B cell (primary cell): Measurements from ENCODE around the gene ARHGAP9. TPM values are rescaled to one million over a fixed set of nuclear protein-coding genes. Genes with fewer than 3 reads are reported as not detected.
A peak's percentile ranks its signal among the peaks of the same experiment; 100 is the strongest.

Experiments
- ATAC-seq: fragments of 200-7000 bp; cut with Tn5 transposase; one replicate; pipeline ENCODE4 v1.10.0; 2021; ENCODE audit warnings: low read depth, mild to moderate bottlenecking, moderate number of reproducible peaks, moderate library complexity
- CTCF ChIA-PET: fragments of 350-600 bp; sonication (Branson Sonifier 250); formaldehyde crosslinking; loops from one replicate; lab custom pipeline; 2021; ENCODE audit warnings: antibody characterized with exemption, inconsistent platforms; lab: Charles Lee
- POLR2A ChIA-PET: fragments of 350-600 bp; sonication (Branson Sonifier 250); formaldehyde crosslinking; loops from one replicate; lab custom pipeline; 2021; ENCODE audit warnings: antibody characterized with exemption; lab: Charles Lee
- DNase-seq: peaks from one replicate; pipeline ENCODE4 v3.0.0; 2013
- H2AFZ ChIP-seq: 2 replicates; pipeline ENCODE4 v1.6.1; 2012; ENCODE audit warnings: mild to moderate bottlenecking, low read depth, low read length; ENCODE audit not compliant: insufficient read depth, poor library complexity, severe bottlenecking
- H3K27ac ChIP-seq, 2 donors: 1 replicate in 1 of 2; 2 replicates in 1 of 2; pipeline ENCODE4 v1.5.1; 2012 to 2013; ENCODE audit warnings: low read length in 2 of 2, mild to moderate bottlenecking in 2 of 2, moderate library complexity in 1 of 2
- H3K27me3 ChIP-seq, 4 experiments: fragments of 200-600 bp in 1 of 4; sonication (generic) in 1 of 4; replicated peaks in 1 of 4; 1 replicate in 2 of 4; 2 replicates in 2 of 4; pipeline versions ENCODE4 v1.6.1 to v1.7.0; 2013 to 2016; ENCODE audit warnings: low read length in 3 of 4, mild to moderate bottlenecking in 2 of 4, mixed read lengths in 1 of 4, moderate library complexity in 1 of 4; ENCODE audit not compliant: insufficient read depth in 4 of 4, control insufficient read depth in 3 of 4; ENCODE audit errors: control extremely low read depth in 1 of 4
- H3K36me3 ChIP-seq, 2 experiments: replicated peaks in 1 of 2; 1 replicate in 1 of 2; 2 replicates in 1 of 2; pipeline versions ENCODE4 v1.6.1 to v1.7.1; 2013; ENCODE audit warnings: low read length in 1 of 2; ENCODE audit not compliant: insufficient read depth in 2 of 2, control insufficient read depth in 1 of 2; ENCODE audit errors: control extremely low read depth in 1 of 2, extremely low read depth in 1 of 2
- H3K4me1 ChIP-seq, 2 donors: fragments of 200-600 bp in 1 of 2; sonication (generic) in 1 of 2; 1 replicate in 1 of 2; 2 replicates in 1 of 2; pipeline versions ENCODE4 v1.5.1 to v1.6.1; 2013 to 2017; ENCODE audit warnings: low read length in 2 of 2; ENCODE audit not compliant: control insufficient read depth in 2 of 2, insufficient read depth in 2 of 2
- H3K4me2 ChIP-seq: replicated peaks from 2 replicates; pipeline ENCODE3; 2012; ENCODE audit warnings: mild to moderate bottlenecking, low read depth, low read length; ENCODE audit not compliant: poor library complexity, severe bottlenecking
- H3K4me3 ChIP-seq, 5 experiments: fragments of 200-600 bp in 1 of 5; sonication (generic) in 1 of 5; 1 replicate in 3 of 5; 2 replicates in 2 of 5; pipeline versions ENCODE4 v1.5.1 to v1.7.0; 2011 to 2016; ENCODE audit warnings: low read length in 4 of 5, mild to moderate bottlenecking in 4 of 5, low read depth in 2 of 5, control low read depth in 1 of 5, moderate library complexity in 1 of 5; ENCODE audit not compliant: insufficient read depth in 1 of 5; ENCODE audit errors: control extremely low read depth in 1 of 5, extremely low read depth in 1 of 5
- H3K79me2 ChIP-seq: fragments of 200-600 bp; sonication (generic); one replicate; pipeline ENCODE4 v1.6.0; 2016; ENCODE audit warnings: low read length; ENCODE audit not compliant: control insufficient read depth, insufficient read depth
- H3K9ac ChIP-seq: fragments of 200-600 bp; sonication (generic); 2 replicates; pipeline ENCODE4 v1.6.1; 2017; ENCODE audit warnings: mild to moderate bottlenecking, low read length, moderate library complexity
- H3K9me3 ChIP-seq, 3 donors: one replicate each; pipeline versions ENCODE4 v1.6.1 to v1.7.1; 2013; ENCODE audit warnings: low read length in 2 of 3; ENCODE audit not compliant: control insufficient read depth in 2 of 3, insufficient read depth in 1 of 3; ENCODE audit errors: control extremely low read depth in 1 of 3
- H4K20me1 ChIP-seq: 2 replicates; pipeline ENCODE4 v1.6.0; 2012; ENCODE audit warnings: mild to moderate bottlenecking, low read length; ENCODE audit not compliant: insufficient read depth, control insufficient read depth, poor library complexity, severe bottlenecking
- H3K27ac Mint-ChIP-seq: one replicate; pipeline ENCODE4 v1.8.0; 2021; ENCODE audit warnings: mixed read lengths
- H3K27me3 Mint-ChIP-seq: one replicate; pipeline ENCODE4 v1.8.0; 2021; ENCODE audit warnings: mixed read lengths
- H3K4me1 Mint-ChIP-seq: one replicate; pipeline ENCODE4 v1.8.0; 2021; ENCODE audit warnings: mixed read lengths
- H3K4me3 Mint-ChIP-seq: one replicate; pipeline ENCODE4 v1.8.0; 2021; ENCODE audit warnings: mixed read lengths
- H3K9me3 Mint-ChIP-seq: one replicate; pipeline ENCODE4 v1.8.0; 2022; ENCODE audit warnings: mixed read lengths; ENCODE audit not compliant: insufficient read depth
- EZH2 ChIP-seq: IDR thresholded peaks from 2 replicates; pipeline ENCODE4 v1.6.1; 2012; ENCODE audit warnings: borderline replicate concordance, low read depth, mild to moderate bottlenecking, moderate library complexity, low read length; ENCODE audit not compliant: insufficient read depth, poor library complexity, severe bottlenecking
- WGBS: methylation state at CpG from one replicate; pipeline ENCODE4 v1.1.5; 2013; ENCODE audit warnings: missing lambda C conversion rate; ENCODE audit not compliant: insufficient coverage; 5-methylcytosine and 5-hydroxymethylcytosine counted together
- intact Hi-C: fragments of 100-400 bp; cut with micrococcal nuclease; formaldehyde crosslinking; loops from one replicate; pipeline ENCODE4 v1.10.0; 2022
- polyA plus RNA-seq: library from polyadenylated mRNA; depleted of rRNA; stranded (reverse); fragments of >200 nt; gene quantifications from 2 replicates; pipeline ENCODE4 v1.2.3, GENCODE V29; 2012
- total RNA-seq, 2 donors: library from RNA; stranded (reverse); fragments of 120-200 nt in 1 of 2; gene quantifications; 1 replicate in 1 of 2; 2 replicates in 1 of 2; pipeline versions ENCODE4 v1.2.3 to v1.2.4, GENCODE V29; 2013 to 2022
- TF ChIP-seq, protein P1 (sequence below): fragments of 200-600 bp; IDR thresholded peaks from one replicate; pipeline ENCODE4 v1.8.0; 2022; ENCODE audit warnings: antibody characterized with exemption, mild to moderate bottlenecking

ARHGAP9 gene
- total and polyA plus RNA-seq, 2 donors (not counting 1 experiment from before 2014, with no cell fraction given): 161 to 390 TPM

DNA sequence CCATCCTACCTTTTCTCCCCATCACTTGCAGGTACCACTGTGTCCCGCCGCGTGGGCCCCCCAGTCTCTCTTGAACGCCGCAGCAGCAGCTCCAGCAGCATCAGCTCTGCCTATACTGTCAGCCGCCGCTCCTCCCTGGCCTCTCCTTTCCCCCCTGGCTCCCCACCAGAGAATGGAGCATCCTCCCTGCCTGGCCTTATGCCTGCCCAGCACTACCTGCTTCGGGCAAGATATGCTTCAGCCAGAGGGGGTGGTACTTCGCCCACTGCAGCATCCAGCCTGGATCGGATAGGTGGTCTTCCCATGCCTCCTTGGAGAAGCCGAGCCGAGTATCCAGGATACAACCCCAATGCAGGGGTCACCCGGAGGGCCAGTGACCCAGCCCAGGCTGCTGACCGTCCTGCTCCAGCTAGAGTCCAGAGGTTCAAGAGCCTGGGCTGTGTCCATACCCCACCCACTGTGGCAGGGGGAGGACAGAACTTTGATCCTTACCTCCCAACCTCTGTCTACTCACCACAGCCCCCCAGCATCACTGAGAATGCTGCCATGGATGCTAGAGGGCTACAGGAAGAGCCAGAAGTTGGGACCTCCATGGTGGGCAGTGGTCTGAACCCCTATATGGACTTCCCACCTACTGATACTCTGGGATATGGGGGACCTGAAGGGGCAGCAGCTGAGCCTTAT, 9.2 kb downstream of the ARHGAP9 start:
- no peaks in the 10 kb centered on the region for H3K27me3 ChIP-seq
- TF ChIP-seq, protein P1, sequence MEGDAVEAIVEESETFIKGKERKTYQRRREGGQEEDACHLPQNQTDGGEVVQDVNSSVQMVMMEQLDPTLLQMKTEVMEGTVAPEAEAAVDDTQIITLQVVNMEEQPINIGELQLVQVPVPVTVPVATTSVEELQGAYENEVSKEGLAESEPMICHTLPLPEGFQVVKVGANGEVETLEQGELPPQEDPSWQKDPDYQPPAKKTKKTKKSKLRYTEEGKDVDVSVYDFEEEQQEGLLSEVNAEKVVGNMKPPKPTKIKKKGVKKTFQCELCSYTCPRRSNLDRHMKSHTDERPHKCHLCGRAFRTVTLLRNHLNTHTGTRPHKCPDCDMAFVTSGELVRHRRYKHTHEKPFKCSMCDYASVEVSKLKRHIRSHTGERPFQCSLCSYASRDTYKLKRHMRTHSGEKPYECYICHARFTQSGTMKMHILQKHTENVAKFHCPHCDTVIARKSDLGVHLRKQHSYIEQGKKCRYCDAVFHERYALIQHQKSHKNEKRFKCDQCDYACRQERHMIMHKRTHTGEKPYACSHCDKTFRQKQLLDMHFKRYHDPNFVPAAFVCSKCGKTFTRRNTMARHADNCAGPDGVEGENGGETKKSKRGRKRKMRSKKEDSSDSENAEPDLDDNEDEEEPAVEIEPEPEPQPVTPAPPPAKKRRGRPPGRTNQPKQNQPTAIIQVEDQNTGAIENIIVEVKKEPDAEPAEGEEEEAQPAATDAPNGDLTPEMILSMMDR: no peak
- TF ChIP-seq EZH2: no peak
- no peak overlapping the region for H3K4me2 ChIP-seq
- peak overlapping the region in 1 of 2 donors; percentile 52 for H3K27ac ChIP-seq
- intact Hi-C loops: no loop called here
- DNase-seq (no peak), ATAC-seq (no peak)
- WGBS: 99% methylated on average over 14 of the region's 14 CpGs
- Mint-ChIP-seq H3K27me3 (no peaks in the 10 kb centered on the region), H3K4me1 (peaks cover 27% of the 10 kb centered on the region), H3K4me3 (no peak overlapping the region), H3K9me3 (no peaks in the 10 kb centered on the region), H3K27ac (peak overlapping the region; percentile 46)
- peaks cover 2 to 65% of the 10 kb centered on the region in 2 experiments for H3K36me3 ChIP-seq
- H3K9me3 ChIP-seq: no peaks in the 10 kb centered on the region
- POLR2A ChIA-PET: interaction anchor here (0.7 kb wide), 1 partner anchor 56 kb away, joined by 3 read pairs; no protein-coding TSS in a partner anchor
- H3K4me1 ChIP-seq: peaks cover 18 to 26% of the 10 kb centered on the region in 2 donors
- peaks cover 26% of the 10 kb centered on the region for H3K79me2 ChIP-seq
- no peak overlapping the region for H3K9ac ChIP-seq
- H4K20me1 ChIP-seq: peaks cover 23% of the 10 kb centered on the region
- CTCF ChIA-PET: no interaction called here
- no peak overlapping the region for H3K4me3 ChIP-seq
- H2AFZ ChIP-seq: no peak overlapping the region
